Osteoblast (primary cell): Measurements from ENCODE around the gene MUSK. TPM values are rescaled to one million over a fixed set of nuclear protein-coding genes. Genes with fewer than 3 reads are reported as not detected.

Source experiments
- DNase-seq: peaks from one replicate; pipeline ENCODE4 v3.0.0; 2011; ENCODE audit warnings: low spot score, mixed read lengths; ENCODE audit not compliant: insufficient read length; ENCODE audit errors: missing footprints
- H2AFZ ChIP-seq: 2 replicates; pipeline ENCODE4 v1.6.0; 2011; ENCODE audit warnings: mild to moderate bottlenecking, low read length
- H3K27ac ChIP-seq: 2 replicates; pipeline ENCODE4 v1.5.1; 2011; ENCODE audit warnings: mild to moderate bottlenecking, low read depth, low read length, moderate library complexity
- H3K27me3 ChIP-seq: 2 replicates; pipeline ENCODE4 v1.6.0; 2012; ENCODE audit warnings: mild to moderate bottlenecking, control low read depth, inconsistent platforms, low read length, moderate library complexity; ENCODE audit not compliant: insufficient read depth
- H3K36me3 ChIP-seq: 2 replicates; pipeline ENCODE4 v1.5.1; 2011; ENCODE audit warnings: mild to moderate bottlenecking, low read length, control low read depth, moderate library complexity; ENCODE audit not compliant: insufficient read depth
- H3K4me1 ChIP-seq: 2 replicates; pipeline ENCODE4 v1.5.1; 2011; ENCODE audit warnings: mild to moderate bottlenecking, low read length, control low read depth, moderate library complexity; ENCODE audit not compliant: insufficient read depth
- H3K4me2 ChIP-seq: 2 replicates; pipeline ENCODE4 v1.6.0; 2011; ENCODE audit warnings: mild to moderate bottlenecking, low read length; ENCODE audit not compliant: insufficient read depth
- H3K4me3 ChIP-seq: fragments of 200-600 bp; sonication (generic); 3 replicates; pipeline ENCODE4 v1.5.1; 2012; ENCODE audit warnings: mild to moderate bottlenecking, low read length, inconsistent platforms; ENCODE audit not compliant: insufficient read depth
- H3K79me2 ChIP-seq: 2 replicates; pipeline ENCODE4 v1.6.0; 2012; ENCODE audit warnings: mild to moderate bottlenecking, low read length, control low read depth, inconsistent platforms; ENCODE audit not compliant: insufficient read depth
- H3K9me3 ChIP-seq: 2 replicates; pipeline ENCODE4 v1.5.1; 2011; ENCODE audit warnings: low read depth, low read length, control low read depth
- H4K20me1 ChIP-seq: 2 replicates; pipeline ENCODE4 v1.6.0; 2012; ENCODE audit warnings: mild to moderate bottlenecking, low read length, control low read depth; ENCODE audit not compliant: insufficient read depth
- CTCF ChIP-seq: IDR thresholded peaks from 2 replicates; pipeline ENCODE4 v1.5.1; 2011; ENCODE audit warnings: mild to moderate bottlenecking, low read depth, low read length, moderate library complexity; ENCODE audit errors: extremely low read depth
- total RNA-seq: library from RNA; depleted of rRNA; stranded (reverse); fragments of >200 nt; gene quantifications from 2 replicates; pipeline ENCODE4 v1.2.3, GENCODE V29; 2012

The MUSK gene
- total RNA-seq, 1 donor = under 0.01 TPM

- no peaks in the 10 kb centered on the region for H3K36me3 ChIP-seq
- no peaks in the 10 kb centered on the region for H3K79me2 ChIP-seq
- H3K4me1 ChIP-seq = peaks cover 11% of the 10 kb centered on the region
- DNase-seq = no peak
- H3K27ac ChIP-seq = no peak overlapping the region
- H3K9me3 ChIP-seq = no peaks in the 10 kb centered on the region
- no peak for TF ChIP-seq CTCF
- no peaks in the 10 kb centered on the region for H4K20me1 ChIP-seq
- H3K27me3 ChIP-seq = no peaks in the 10 kb centered on the region
- H3K4me3 ChIP-seq = no peak overlapping the region
- H2AFZ ChIP-seq = peak overlapping the region; percentile 78
- H3K4me2 ChIP-seq = no peak overlapping the region
Measured at GRCh38 chr9:110777196-110777875, 108.7 kb downstream of the MUSK start.

DNA sequence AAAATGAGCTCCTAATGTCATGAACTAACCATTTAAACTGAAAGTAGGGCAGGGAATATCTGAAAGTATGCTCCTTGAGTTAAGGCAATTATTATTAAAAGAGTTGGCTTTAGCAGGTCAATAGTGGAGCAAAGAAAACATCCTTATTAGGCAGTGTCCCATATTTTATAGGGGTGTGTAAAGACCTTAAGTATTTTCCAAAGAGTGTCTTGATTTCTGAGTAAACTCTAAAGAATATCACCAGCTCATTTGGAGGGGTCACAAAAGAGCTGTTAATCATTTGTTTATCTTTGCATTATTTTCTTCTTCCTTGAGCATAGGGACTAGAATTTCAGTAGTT lies 109.3 kb downstream of the MUSK start:
- H3K4me3 ChIP-seq = no peak overlapping the region
- no peaks in the 10 kb centered on the region for H3K36me3 ChIP-seq
- H2AFZ ChIP-seq = peak overlapping the region; percentile 38
- no peak for DNase-seq
- H3K27ac ChIP-seq = no peak overlapping the region
- TF ChIP-seq CTCF = no peak
- no peaks in the 10 kb centered on the region for H3K27me3 ChIP-seq
- H4K20me1 ChIP-seq = no peaks in the 10 kb centered on the region
- H3K4me1 ChIP-seq = peaks cover 11% of the 10 kb centered on the region
- no peaks in the 10 kb centered on the region for H3K79me2 ChIP-seq
- no peaks in the 10 kb centered on the region for H3K9me3 ChIP-seq
- no peak overlapping the region for H3K4me2 ChIP-seq

DNA sequence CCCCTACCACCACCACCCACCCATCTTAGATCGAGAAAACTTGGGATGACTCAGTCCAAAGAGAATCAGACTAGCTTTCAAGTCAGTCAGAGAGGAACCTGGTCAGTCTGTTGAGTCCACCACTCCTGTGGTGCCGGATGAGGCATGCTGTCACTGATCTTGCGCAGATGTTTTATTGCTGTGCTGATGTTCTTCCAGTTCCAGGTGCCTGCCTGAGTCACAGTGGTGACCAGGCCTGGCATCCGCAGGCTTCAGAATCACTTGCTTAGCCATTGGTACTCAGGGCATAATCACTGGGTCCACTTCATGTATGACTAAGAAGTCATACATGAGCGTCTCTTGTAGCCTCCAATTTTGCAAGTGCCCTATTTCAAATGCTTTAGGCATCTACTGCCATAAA lies 114.1 kb downstream of the MUSK start:
- Histone ChIP-seq H3K36me3 (no peaks in the 10 kb centered on the region), H4K20me1 (no peaks in the 10 kb centered on the region), H3K79me2 (no peaks in the 10 kb centered on the region), H2AFZ (no peak overlapping the region), H3K9me3 (no peaks in the 10 kb centered on the region), H3K27me3 (no peaks in the 10 kb centered on the region), H3K4me2 (no peak overlapping the region), H3K4me1 (peaks cover 19% of the 10 kb centered on the region), H3K27ac (no peak overlapping the region), H3K4me3 (no peak overlapping the region)
- TF ChIP-seq CTCF = no peak
- no peak for DNase-seq

GRCh38 chr9:110784309-110784708 lies 115.7 kb downstream of the MUSK start:
- Histone ChIP-seq H3K79me2 (no peaks in the 10 kb centered on the region), H3K9me3 (no peaks in the 10 kb centered on the region), H3K4me1 (peaks cover 15% of the 10 kb centered on the region), H3K4me2 (no peak overlapping the region), H3K36me3 (no peaks in the 10 kb centered on the region), H3K4me3 (no peak overlapping the region), H3K27ac (no peak overlapping the region), H3K27me3 (no peaks in the 10 kb centered on the region), H2AFZ (no peak overlapping the region), H4K20me1 (no peaks in the 10 kb centered on the region)
- TF ChIP-seq CTCF = no peak
- DNase-seq = no peak
